GM12878 (cell line): ENCODE measurements around the gene MATN1. TPM values are rescaled to one million over a fixed set of nuclear protein-coding genes. Genes with fewer than 3 reads are reported as not detected.

Experiments used
- ATAC-seq: fragments of 200-7000 bp; cut with Tn5 transposase; 3 replicates; pipeline ENCODE4 v1.9.1; 2020; ENCODE audit warnings: mild to moderate bottlenecking, moderate library complexity
- BruUV-seq: library from RNA; stranded (reverse); fragments of 400-500 nt; replicated peaks from 2 replicates; lab custom pipeline; 2021; lab: Mats Ljungman, UMichigan
- CTCF ChIA-PET: fragments of 300-600 bp; sonication (Branson Sonifier 250); formaldehyde crosslinking; extraction: SDS; loops from one replicate; lab custom pipeline; 2021; ENCODE audit warnings: inconsistent platforms; lab: Yijun Ruan, JAX
- POLR2A ChIA-PET: fragments of 350-600 bp; formaldehyde crosslinking; extraction: SDS; loops from one replicate; lab custom pipeline; 2021; ENCODE audit warnings: inconsistent platforms; lab: Charles Lee
- RAD21 ChIA-PET: fragments of 300-600 bp; sonication (Branson Sonifier 250); formaldehyde crosslinking; loops from one replicate; lab custom pipeline; 2023; ENCODE audit warnings: antibody characterized with exemption; ENCODE audit not compliant: unreplicated experiment; lab: Charles Lee
- SMC1A ChIA-PET: fragments of 300-600 bp; sonication (Branson Sonifier 250); formaldehyde crosslinking; loops from one replicate; lab custom pipeline; 2023; ENCODE audit not compliant: unreplicated experiment, uncharacterized antibody; lab: Charles Lee
- DNase-seq: peaks from one replicate; pipeline ENCODE4 v3.0.0-alpha.2; 2011; ENCODE audit warnings: low read depth, low spot score
- FAIRE-seq: peaks from 3 replicates; lab custom pipeline; 2011; peaks lifted over from hg19 to GRCh38; lab: Jason Lieb, UNC
- H2AFZ ChIP-seq: 2 replicates; pipeline ENCODE4 v1.6.0; 2011; ENCODE audit warnings: low read depth, low read length, control low read depth; ENCODE audit not compliant: control insufficient read depth
- H3K27ac ChIP-seq: 2 replicates; pipeline ENCODE4 v1.5.1; 2011; ENCODE audit warnings: control low read depth; ENCODE audit not compliant: control insufficient read depth, insufficient read depth
- H3K27me3 ChIP-seq, 2 experiments: replicated peaks in 1 of 2; 2 replicates each; pipeline versions ENCODE4 v1.6.0 to v1.6.1; 2011; ENCODE audit warnings: low read length in 1 of 2; ENCODE audit not compliant: control insufficient read depth in 2 of 2, insufficient read depth in 2 of 2
- H3K36me3 ChIP-seq, 2 experiments: 2 replicates each; pipeline ENCODE4 v1.5.1; 2011; ENCODE audit warnings: low read length in 1 of 2; ENCODE audit not compliant: control insufficient read depth in 2 of 2, insufficient read depth in 2 of 2
- H3K4me1 ChIP-seq: 2 replicates; pipeline ENCODE4 v1.6.1; 2011; ENCODE audit warnings: mild to moderate bottlenecking, low read length, moderate library complexity, mixed read lengths; ENCODE audit not compliant: control insufficient read depth, insufficient read depth
- H3K4me2 ChIP-seq: 2 replicates; pipeline ENCODE4 v1.6.0; 2011; ENCODE audit warnings: control low read depth; ENCODE audit not compliant: control insufficient read depth, insufficient read depth
- H3K4me3 ChIP-seq: fragments of 200-600 bp; sonication (generic); 2 replicates; pipeline ENCODE4 v1.5.1; 2016
- H3K79me2 ChIP-seq: 2 replicates; pipeline ENCODE4 v1.6.0; 2011; ENCODE audit warnings: low read length; ENCODE audit not compliant: control insufficient read depth, insufficient read depth
- H3K9ac ChIP-seq: 2 replicates; pipeline ENCODE4 v1.8.0; 2011; ENCODE audit warnings: low read length, control low read depth, mixed read lengths; ENCODE audit not compliant: control insufficient read depth, insufficient read depth
- H3K9me3 ChIP-seq: replicated peaks from 3 replicates; pipeline ENCODE4 v1.5.1; 2011; ENCODE audit warnings: mild to moderate bottlenecking, low read length; ENCODE audit not compliant: control insufficient read depth, insufficient read depth
- H4K20me1 ChIP-seq: 2 replicates; pipeline ENCODE4 v1.6.0; 2011; ENCODE audit not compliant: control insufficient read depth, insufficient read depth
- CEBPB ChIP-seq, 2 experiments: fragments of 150-350 bp in 1 of 2; IDR thresholded peaks; 2 replicates each; pipeline ENCODE4 v1.6.1; 2012 to 2014; ENCODE audit warnings: low read depth in 2 of 2, low read length in 2 of 2, borderline replicate concordance in 1 of 2, inconsistent platforms in 1 of 2
- FOXK2 ChIP-seq: fragments of 450-650 bp; IDR thresholded peaks from 2 replicates; pipeline ENCODE4 v1.6.1; 2017; ENCODE audit warnings: mild to moderate bottlenecking, moderate library complexity
- IRF5 ChIP-seq: fragments of 450-650 bp; IDR thresholded peaks from 2 replicates; pipeline ENCODE4 v1.6.1; 2017; ENCODE audit warnings: borderline replicate concordance
- MTA3 ChIP-seq: IDR thresholded peaks from 2 replicates; pipeline ENCODE4 v1.6.1; 2012; ENCODE audit warnings: low read length, inconsistent platforms, borderline replicate concordance
- MYC ChIP-seq: IDR thresholded peaks from 2 replicates; pipeline ENCODE4 v1.6.1; 2011; ENCODE audit warnings: mild to moderate bottlenecking, low read length, moderate library complexity, inconsistent platforms; ENCODE audit not compliant: insufficient read depth, insufficient replicate concordance, insufficient read length, severe bottlenecking
- NR2F1 ChIP-seq: fragments of 450-650 bp; conservative IDR thresholded peaks from 2 replicates; pipeline ENCODE4 v1.6.1; 2017; ENCODE audit warnings: mild to moderate bottlenecking
- PML ChIP-seq: IDR thresholded peaks from 2 replicates; pipeline ENCODE4 v1.6.1; 2012; ENCODE audit warnings: low read length, inconsistent platforms
- SKIL ChIP-seq: fragments of 450-650 bp; IDR thresholded peaks from 2 replicates; pipeline ENCODE4 v1.6.1; 2017; ENCODE audit warnings: mild to moderate bottlenecking, low read depth, inconsistent platforms; ENCODE audit not compliant: poor library complexity, severe bottlenecking
- SMARCA5 ChIP-seq: fragments of 450-650 bp; IDR thresholded peaks from 2 replicates; pipeline ENCODE4 v1.6.1; 2017; ENCODE audit warnings: mild to moderate bottlenecking
- SUPT20H ChIP-seq: IDR thresholded peaks from 2 replicates; pipeline ENCODE4 v1.6.1; 2011; ENCODE audit warnings: low read depth, mild to moderate bottlenecking, low read length, moderate library complexity, borderline replicate concordance; ENCODE audit not compliant: control insufficient read depth
- SUZ12 ChIP-seq: fragments of 200-600 bp; sonication (generic); IDR thresholded peaks from one replicate; pipeline ENCODE4 v1.6.1; 2018; ENCODE audit warnings: antibody characterized with exemption, mild to moderate bottlenecking; ENCODE audit not compliant: unreplicated experiment
- ZBTB33 ChIP-seq: fragments of 450-650 bp; IDR thresholded peaks from 2 replicates; pipeline ENCODE4 v1.6.1; 2017; ENCODE audit warnings: mild to moderate bottlenecking
- ZNF24 ChIP-seq: fragments of 450-650 bp; IDR thresholded peaks from 2 replicates; pipeline ENCODE4 v1.6.1; 2017; ENCODE audit warnings: antibody characterized with exemption, mild to moderate bottlenecking
- WGBS: methylation state at CpG from one replicate; pipeline ENCODE4 v1.1.6; 2016; ENCODE audit warnings: low lambda C conversion rate; ENCODE audit not compliant: insufficient replicate concordance, insufficient coverage; ENCODE audit errors: missing lambda C conversion rate; 5-methylcytosine and 5-hydroxymethylcytosine counted together
- in situ Hi-C: fragments of 300-500 bp; cut with MboI; formaldehyde crosslinking; loops from 9 replicates; pipeline ENCODE4 v1.14.3; 2018; ENCODE audit warnings: mixed read lengths
- intact Hi-C: fragments of 100-400 bp; cut with micrococcal nuclease; formaldehyde crosslinking; loops from one replicate; pipeline ENCODE4 v1.14.2; 2022; ENCODE audit not compliant: unreplicated experiment
- polyA plus RNA-seq, 11 experiments: library from polyadenylated mRNA; depleted of rRNA in 4 of 11; unstranded in 6 of 11; stranded (reverse) in 5 of 11; fragments of >200 nt; fragmentation: Nextera tagmentation in 4 of 11; fragmentation: Illumina TruSeq in 1 of 11; extraction: Ambion mirVana in 4 of 11; extraction: Trizol in 1 of 11; gene quantifications; 1 replicate in 1 of 11; 2 replicates in 10 of 11; pipeline versions ENCODE4 v1.2.1 to v1.2.3, GENCODE V29; 2011 to 2016; ENCODE audit warnings: inconsistent platforms in 2 of 11, missing spikeins in 2 of 11, low read depth in 1 of 11
- total RNA-seq, 4 experiments: library from RNA; depleted of rRNA in 3 of 4; stranded (reverse); fragments of >200 nt in 3 of 4; fragmentation: Illumina TruSeq in 1 of 4; extraction: Trizol in 1 of 4; gene quantifications; 2 replicates each; pipeline versions ENCODE4 v1.2.1 to v1.2.3, GENCODE V29; 2013 to 2021

The MATN1 gene
- total and polyA plus RNA-seq, 10 of the 15 experiments (the other 5 are each of a cell fraction or from before 2014, with no cell fraction given): 0.04 to 0.50 (median 0.10) TPM; not detected in 1

- intact Hi-C loops (no loop called here), in situ Hi-C loops (no loop called here)
These were observed 10.8 kb downstream of the MATN1 start for GRCh38 chr1:30712583-30712982.

DNA sequence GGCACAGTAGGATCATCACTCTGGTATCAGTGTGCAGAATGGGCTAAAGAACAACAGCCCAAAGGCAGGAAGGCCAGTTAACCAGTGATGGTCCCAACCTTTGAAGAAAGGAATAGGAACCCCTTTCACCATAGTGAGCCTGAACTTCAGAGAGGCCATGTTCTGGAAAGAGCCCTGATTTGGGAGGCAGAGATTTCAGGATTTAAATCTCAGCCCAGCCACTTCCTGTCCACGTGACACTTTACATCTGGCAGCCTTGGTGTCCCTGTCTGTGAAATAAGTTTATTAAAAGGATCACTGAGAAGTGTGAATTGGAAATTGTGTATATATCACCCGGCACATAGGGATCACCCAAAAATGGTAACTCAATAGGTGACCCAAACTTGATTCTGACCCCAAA is 13.0 kb downstream of the MATN1 start:
- no peaks in the 10 kb centered on the region for H4K20me1 ChIP-seq
- H3K9me3 ChIP-seq: peaks cover 3% of the 10 kb centered on the region; the same call in 2 of the 3 replicates
- in situ Hi-C loops (no loop called here), intact Hi-C loops (no loop called here)
- DNase-seq (no peak), FAIRE-seq (no peak), ATAC-seq (no peak)
- POLR2A ChIA-PET: no interaction called here
- peaks cover 5% of the 10 kb centered on the region for H3K4me1 ChIP-seq
- WGBS: 47% methylated on average over 2 of the region's 2 CpGs
- SMC1A ChIA-PET: no interaction called here
- RAD21 ChIA-PET: no interaction called here
- no TSS peak for BruUV-seq
- CTCF ChIA-PET: no interaction called here
- no peak overlapping the region for H3K4me3 ChIP-seq
- no peaks in the 10 kb centered on the region; a peak in 1 of 4 replicates for H3K36me3 ChIP-seq
- H3K79me2 ChIP-seq: no peaks in the 10 kb centered on the region
- no peak overlapping the region for H2AFZ ChIP-seq
- H3K27me3 ChIP-seq: peaks cover 0 to 3% of the 10 kb centered on the region in 2 experiments; a peak in 2 of 4 replicates
- no peak overlapping the region for H3K27ac ChIP-seq
- H3K9ac ChIP-seq: no peak overlapping the region
- H3K4me2 ChIP-seq: no peak overlapping the region
- no peak for TF ChIP-seq SUZ12
- TF ChIP-seq SMARCA5: no peak
- TF ChIP-seq IRF5: no peak
- TF ChIP-seq PML: no peak
- TF ChIP-seq SKIL: no peak
- TF ChIP-seq FOXK2: no peak
- no peak for TF ChIP-seq NR2F1
- TF ChIP-seq ZBTB33: no peak
- no peak for TF ChIP-seq CEBPB (IDR thresholded peaks at IDR 0.05; ENCODE audit: borderline replicate concordance in 1 of 2, low read depth in 2 of 2, low read length in 2 of 2)
- no peak for TF ChIP-seq MYC
- no peak for TF ChIP-seq MTA3

More at GRCh38 chr1:30712583-30712982, 10.8 kb downstream of the MATN1 start:
- RAD21 ChIA-PET: no interaction called here
- Histone ChIP-seq H3K9ac (no peak overlapping the region), H3K4me1 (peaks cover 5% of the 10 kb centered on the region), H4K20me1 (no peaks in the 10 kb centered on the region), H2AFZ (no peak overlapping the region), H3K27me3 (no peaks in the 10 kb centered on the region; a peak in 2 of 4 replicates), H3K4me2 (no peak overlapping the region), H3K79me2 (no peaks in the 10 kb centered on the region), H3K4me3 (no peak overlapping the region), H3K9me3 (peaks cover 7% of the 10 kb centered on the region; the same call in 2 of the 3 replicates), H3K27ac (no peak overlapping the region), H3K36me3 (no peaks in the 10 kb centered on the region; a peak in 1 of 4 replicates)
- DNase-seq (no peak), ATAC-seq (no peak), FAIRE-seq (no peak)
- POLR2A ChIA-PET: no interaction called here
- CTCF ChIA-PET: no interaction called here
- 18% methylated on average over 6 of the region's 6 CpGs for WGBS
- TF ChIP-seq SUPT20H: no peak
- peak; percentile 68; the same call in 1 of the 2 replicates for TF ChIP-seq ZNF24
- SMC1A ChIA-PET: interaction anchor here (0.8 to 1.5 kb wide), 2 partner anchors 67 to 213 kb away, joined by 3 to 4 read pairs; no protein-coding TSS in a partner anchor
- BruUV-seq: no TSS peak
